CD8-positive, alpha-beta memory T cell (primary cell): ENCODE results near the gene ELAPOR1. TPM values are rescaled to one million over a fixed set of nuclear protein-coding genes. Genes with fewer than 3 reads are reported as not detected.

ENCODE experiments used
- CTCF ChIA-PET: fragments of 350-600 bp; sonication (Branson Sonifier 250); formaldehyde crosslinking; loops from one replicate; lab custom pipeline; 2021; ENCODE audit warnings: antibody characterized with exemption; lab: Charles Lee
- POLR2A ChIA-PET: fragments of 350-600 bp; sonication (Branson Sonifier 250); formaldehyde crosslinking; loops from one replicate; lab custom pipeline; 2021; ENCODE audit warnings: antibody characterized with exemption; lab: Charles Lee
- DNase-seq, 5 donors: peaks; one replicate each; pipeline versions ENCODE4 v3.0.0 to v3.0.0-alpha.2; 2020 to 2022; ENCODE audit warnings: mixed read lengths in 1 of 5
- H3K27ac ChIP-seq: one replicate; pipeline ENCODE4 v1.7.0; 2013; ENCODE audit warnings: low read depth, mild to moderate bottlenecking, low read length, moderate library complexity
- H3K27me3 ChIP-seq: 2 replicates; pipeline ENCODE4 v1.7.0; 2013; ENCODE audit warnings: low read length, mild to moderate bottlenecking; ENCODE audit not compliant: insufficient read depth, poor library complexity, severe bottlenecking
- H3K36me3 ChIP-seq: 2 replicates; pipeline ENCODE4 v1.7.0; 2013; ENCODE audit warnings: mild to moderate bottlenecking, low read length, moderate library complexity; ENCODE audit not compliant: insufficient read depth
- H3K4me1 ChIP-seq: 2 replicates; pipeline ENCODE4 v1.7.0; 2013; ENCODE audit warnings: mild to moderate bottlenecking, low read length, moderate library complexity; ENCODE audit not compliant: insufficient read depth
- H3K4me3 ChIP-seq: 2 replicates; pipeline ENCODE4 v1.7.0; 2013; ENCODE audit warnings: mild to moderate bottlenecking, low read length
- H3K9me3 ChIP-seq: 2 replicates; pipeline ENCODE4 v1.7.0; 2013; ENCODE audit warnings: mild to moderate bottlenecking, low read length
- H3K27ac Mint-ChIP-seq, 8 donors: one replicate each; pipeline ENCODE4 v1.8.0; 2020 to 2021; ENCODE audit warnings: mixed read lengths in 8 of 8, mild to moderate bottlenecking in 6 of 8, inconsistent platforms in 3 of 8, moderate library complexity in 3 of 8
- H3K27me3 Mint-ChIP-seq, 2 donors: one replicate each; pipeline ENCODE4 v1.8.0; 2020 to 2021; ENCODE audit warnings: mixed read lengths in 2 of 2, mild to moderate bottlenecking in 1 of 2, moderate library complexity in 1 of 2
- H3K36me3 Mint-ChIP-seq, 3 donors: one replicate each; pipeline ENCODE4 v1.8.0; 2020 to 2021; ENCODE audit warnings: mixed read lengths in 3 of 3, inconsistent platforms in 1 of 3, mild to moderate bottlenecking in 1 of 3
- H3K4me1 Mint-ChIP-seq, 3 donors: one replicate each; pipeline ENCODE4 v1.8.0; 2020 to 2021; ENCODE audit warnings: mixed read lengths in 3 of 3, inconsistent platforms in 1 of 3, mild to moderate bottlenecking in 1 of 3
- H3K4me3 Mint-ChIP-seq, 7 donors: one replicate each; pipeline ENCODE4 v1.8.0; 2020 to 2021; ENCODE audit warnings: mixed read lengths in 7 of 7, mild to moderate bottlenecking in 6 of 7, moderate library complexity in 4 of 7, inconsistent platforms in 2 of 7
- H3K9me3 Mint-ChIP-seq, 5 donors: one replicate each; pipeline ENCODE4 v1.8.0; 2020 to 2022; ENCODE audit warnings: mixed read lengths in 5 of 5, mild to moderate bottlenecking in 3 of 5, moderate library complexity in 2 of 5, inconsistent platforms in 1 of 5
- polyA plus RNA-seq: library from polyadenylated mRNA; unstranded; fragments of 300-500 nt; fragmentation: Illumina TruSeq; gene quantifications from one replicate; pipeline ENCODE4 v1.2.3, GENCODE V29; 2021
- total RNA-seq, 2 experiments: library from RNA; stranded (reverse); gene quantifications; one replicate each; pipeline ENCODE4 v1.2.3, GENCODE V29; 2021

Gene ELAPOR1
- total and polyA plus RNA-seq, 3 experiments from 2014 or later, result 11.3 to 15.7 (median 13.9) TPM

DNA sequence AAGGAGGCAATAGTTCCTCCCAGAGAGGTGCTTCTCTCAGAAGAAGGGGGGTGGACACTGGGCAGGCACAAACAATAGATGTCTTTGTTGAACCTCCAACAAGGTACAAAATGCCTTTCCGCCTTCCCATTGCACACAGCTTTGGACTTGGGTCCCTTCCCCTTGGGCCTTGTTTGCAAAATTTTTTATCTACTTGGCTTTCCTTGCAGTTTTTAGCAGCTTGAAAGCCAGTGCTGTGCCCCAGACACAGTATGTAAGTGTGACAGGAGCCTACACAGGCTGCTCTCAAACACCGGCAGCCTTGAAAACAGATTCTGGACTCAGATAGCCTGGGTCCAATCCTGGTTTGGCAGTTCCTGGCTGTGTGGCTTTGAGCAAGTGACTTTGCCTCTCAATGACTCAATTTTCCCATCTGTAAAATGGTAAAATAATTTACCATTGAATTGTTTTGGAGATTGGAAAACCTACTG lies 43.0 kb downstream of the ELAPOR1 start:
- Mint-ChIP-seq H3K27ac (no peak overlapping the region), H3K4me3 (no peak overlapping the region), H3K27me3 (no peaks in the 10 kb centered on the region), H3K4me1 (peaks cover 3 to 7% (median 5%) of the 10 kb centered on the region in 3 donors), H3K36me3 (peaks cover 0 to 2% (median 2%) of the 10 kb centered on the region in 3 donors), H3K9me3 (no peaks in the 10 kb centered on the region)
- Histone ChIP-seq H3K9me3 (no peaks in the 10 kb centered on the region), H3K4me3 (no peak overlapping the region), H3K36me3 (no peaks in the 10 kb centered on the region), H3K27me3 (no peaks in the 10 kb centered on the region), H3K4me1 (peaks cover 6% of the 10 kb centered on the region), H3K27ac (no peak overlapping the region)
- POLR2A ChIA-PET, result no interaction called here
- DNase-seq, result no peak
- CTCF ChIA-PET, result interaction anchor here (1.0 kb wide), 1 partner anchor 44 kb away, joined by 3 read pairs; a partner anchor contains a TSS

DNA sequence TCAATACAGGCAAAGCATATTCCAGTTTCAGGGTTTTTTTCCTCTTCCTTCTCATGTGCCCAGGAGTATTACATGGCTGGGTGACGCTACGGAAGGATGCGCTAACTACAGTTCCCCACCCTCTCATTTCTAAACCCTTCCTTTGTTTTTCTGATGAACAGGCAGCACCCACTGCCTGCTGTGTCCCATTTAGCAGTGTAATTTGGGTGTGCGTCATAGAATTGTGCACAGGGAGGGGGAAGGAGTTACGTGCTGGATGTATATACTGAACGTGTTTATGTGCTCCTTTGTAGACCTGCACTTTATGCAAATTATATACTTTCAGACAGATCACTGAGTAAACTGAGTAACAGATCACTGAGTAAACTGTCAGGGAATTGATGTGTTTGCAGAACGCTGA lies 44.5 kb downstream of the ELAPOR1 start:
- Histone ChIP-seq H3K4me3 (no peak overlapping the region), H3K4me1 (peaks cover 7% of the 10 kb centered on the region), H3K27ac (no peak overlapping the region), H3K9me3 (no peaks in the 10 kb centered on the region), H3K36me3 (no peaks in the 10 kb centered on the region), H3K27me3 (no peaks in the 10 kb centered on the region)
- CTCF ChIA-PET, result no interaction called here
- Mint-ChIP-seq H3K36me3 (peaks cover 0 to 2% (median 2%) of the 10 kb centered on the region in 3 donors), H3K27ac (no peak overlapping the region), H3K9me3 (no peaks in the 10 kb centered on the region), H3K27me3 (no peaks in the 10 kb centered on the region), H3K4me3 (no peak overlapping the region), H3K4me1 (peaks cover 13 to 16% (median 16%) of the 10 kb centered on the region in 3 donors)
- POLR2A ChIA-PET, result no interaction called here
- no peak for DNase-seq

DNA sequence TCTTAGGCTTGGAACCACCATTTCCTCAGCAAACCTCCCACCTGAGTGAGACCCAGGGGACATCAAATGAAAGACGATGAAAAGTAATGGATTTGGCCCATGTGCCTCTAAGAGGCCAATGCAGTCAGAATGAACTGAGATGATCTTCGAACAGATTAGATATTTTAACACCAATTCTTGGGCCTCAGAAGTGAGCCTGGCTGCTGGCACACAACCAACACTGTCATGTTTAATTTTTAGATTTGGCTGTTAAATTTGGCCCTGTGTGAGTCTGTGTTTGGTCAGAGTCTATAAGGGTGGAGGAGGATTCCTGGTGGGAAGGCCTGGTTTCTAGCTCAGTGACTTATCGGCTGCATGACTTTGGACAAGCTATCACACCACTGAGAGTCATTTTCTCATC lies 45.4 kb downstream of the ELAPOR1 start:
- no peak overlapping the region for H3K27ac ChIP-seq
- no peak for DNase-seq
- no peak overlapping the region for H3K4me3 ChIP-seq
- no peak overlapping the region for H3K4me3 Mint-ChIP-seq
- H3K4me1 ChIP-seq, result peaks cover 7% of the 10 kb centered on the region
- no peaks in the 10 kb centered on the region for H3K9me3 ChIP-seq
- ChIA-PET POLR2A (no interaction called here), CTCF (no interaction called here)
- H3K9me3 Mint-ChIP-seq, result no peaks in the 10 kb centered on the region
- no peaks in the 10 kb centered on the region for H3K27me3 ChIP-seq
- H3K27me3 Mint-ChIP-seq, result no peaks in the 10 kb centered on the region
- H3K36me3 ChIP-seq, result no peaks in the 10 kb centered on the region
- peak overlapping the region in 2 of 8 donors; percentile 26 to 46 for H3K27ac Mint-ChIP-seq
- H3K36me3 Mint-ChIP-seq, result peaks cover 0 to 5% (median 2%) of the 10 kb centered on the region in 3 donors
- peaks cover 13 to 16% (median 16%) of the 10 kb centered on the region in 3 donors for H3K4me1 Mint-ChIP-seq

DNA sequence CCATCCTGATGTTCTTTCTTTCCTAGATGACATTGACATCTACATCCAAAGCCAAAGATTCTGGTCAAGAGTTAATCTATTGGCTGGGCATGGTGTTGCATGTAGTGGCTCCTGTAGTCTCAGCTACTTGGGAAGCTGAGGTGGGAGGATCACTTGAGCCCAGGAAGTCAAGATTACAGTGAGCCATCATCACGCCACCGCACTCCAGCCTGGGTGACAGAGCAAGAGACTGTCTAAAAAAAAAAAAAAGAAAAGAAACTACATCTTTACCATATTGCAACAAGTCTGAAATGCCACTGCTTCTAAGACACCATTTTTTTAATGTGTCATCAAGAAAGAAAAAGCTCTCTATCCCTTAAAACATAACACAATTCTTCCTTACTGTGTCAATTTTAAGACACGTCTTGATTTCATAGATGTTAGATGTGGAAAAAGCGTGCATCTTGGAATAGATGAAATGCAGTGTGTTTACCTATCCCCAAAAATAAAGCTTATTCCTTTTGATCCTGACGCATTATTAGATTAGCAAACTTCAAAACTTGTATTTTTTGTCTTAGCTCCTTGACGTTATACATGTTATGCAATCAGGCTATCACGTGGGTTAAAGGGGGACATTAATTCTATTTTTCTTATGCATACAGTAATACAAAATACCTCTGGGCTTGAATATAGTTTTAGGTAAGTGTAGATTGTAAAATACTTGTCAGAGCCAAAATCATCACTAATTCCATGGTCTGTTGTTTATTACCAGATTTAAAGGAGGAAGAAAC lies 46.3 kb downstream of the ELAPOR1 start:
- ChIA-PET CTCF (no interaction called here), POLR2A (no interaction called here)
- peaks cover 13 to 16% (median 16%) of the 10 kb centered on the region in 3 donors for H3K4me1 Mint-ChIP-seq

DNA sequence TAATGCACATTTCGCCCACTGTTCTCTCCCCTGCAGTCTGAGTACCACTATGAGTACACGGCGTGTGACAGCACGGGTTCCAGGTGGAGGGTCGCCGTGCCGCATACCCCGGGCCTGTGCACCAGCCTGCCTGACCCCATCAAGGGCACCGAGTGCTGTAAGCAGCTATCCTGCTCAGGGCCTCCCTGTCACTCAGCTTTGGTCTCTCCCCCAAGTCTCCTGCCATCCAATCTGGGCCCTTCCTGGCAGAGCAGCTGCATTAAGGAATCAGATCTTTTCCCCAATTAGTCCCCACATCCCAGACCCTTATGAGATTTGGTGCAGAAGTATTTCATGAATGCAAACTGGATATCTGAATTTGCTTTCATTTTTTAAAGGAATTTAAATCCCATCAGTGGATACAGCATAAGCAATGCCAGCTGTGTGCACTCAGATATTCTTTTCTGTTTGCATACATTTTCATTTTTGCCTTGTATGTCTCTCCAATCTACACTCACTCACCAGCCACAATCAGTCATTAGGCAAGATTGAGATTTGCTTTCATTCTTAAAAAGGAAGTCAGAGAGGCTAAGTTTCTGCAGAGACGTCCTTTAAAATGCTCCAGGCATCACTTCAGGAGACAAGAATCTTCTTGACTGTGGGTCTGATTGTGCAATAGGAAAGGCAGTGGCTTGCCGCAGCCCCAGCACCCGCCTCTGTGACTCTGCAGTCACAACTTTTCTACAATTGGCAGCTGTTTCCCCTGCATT lies 48.1 kb downstream of the ELAPOR1 start:
- Histone ChIP-seq H3K27me3 (no peaks in the 10 kb centered on the region), H3K36me3 (no peaks in the 10 kb centered on the region), H3K27ac (no peak overlapping the region), H3K4me1 (peaks cover 7% of the 10 kb centered on the region), H3K4me3 (no peak overlapping the region), H3K9me3 (no peaks in the 10 kb centered on the region)
- Mint-ChIP-seq H3K27ac (peak overlapping the region; percentile 48 to 96 (median 78)), H3K9me3 (no peaks in the 10 kb centered on the region), H3K4me1 (peaks cover 13 to 16% (median 16%) of the 10 kb centered on the region in 3 donors), H3K27me3 (no peaks in the 10 kb centered on the region), H3K4me3 (peak overlapping the region in 6 of 7 donors; percentile 5 to 81 (median 55)), H3K36me3 (peaks cover 3 to 5% (median 4%) of the 10 kb centered on the region in 3 donors)
- DNase-seq, result peak in 2 of 5 donors; percentile 5 to 25
- POLR2A ChIA-PET, result interaction anchor here (0.5 kb wide), 1 partner anchor 310 kb away, joined by 3 read pairs; no protein-coding TSS in a partner anchor
- CTCF ChIA-PET, result interaction anchor here (1.1 kb wide), 1 partner anchor 10 kb away, joined by 3 read pairs; no protein-coding TSS in a partner anchor

More for the DNA sequence above, 46.3 kb downstream of the ELAPOR1 start:
- Histone ChIP-seq H3K36me3 (no peaks in the 10 kb centered on the region), H3K27ac (no peak overlapping the region), H3K9me3 (no peaks in the 10 kb centered on the region), H3K27me3 (no peaks in the 10 kb centered on the region), H3K4me1 (peaks cover 7% of the 10 kb centered on the region), H3K4me3 (no peak overlapping the region)
- peak overlapping the region in 3 of 8 donors; percentile 29 to 66 (median 46) for H3K27ac Mint-ChIP-seq
- no peaks in the 10 kb centered on the region for H3K27me3 Mint-ChIP-seq
- no peak overlapping the region for H3K4me3 Mint-ChIP-seq
- H3K36me3 Mint-ChIP-seq, result peaks cover 0 to 5% (median 0%) of the 10 kb centered on the region in 3 donors
- H3K9me3 Mint-ChIP-seq, result no peaks in the 10 kb centered on the region
- DNase-seq, result no peak

DNA sequence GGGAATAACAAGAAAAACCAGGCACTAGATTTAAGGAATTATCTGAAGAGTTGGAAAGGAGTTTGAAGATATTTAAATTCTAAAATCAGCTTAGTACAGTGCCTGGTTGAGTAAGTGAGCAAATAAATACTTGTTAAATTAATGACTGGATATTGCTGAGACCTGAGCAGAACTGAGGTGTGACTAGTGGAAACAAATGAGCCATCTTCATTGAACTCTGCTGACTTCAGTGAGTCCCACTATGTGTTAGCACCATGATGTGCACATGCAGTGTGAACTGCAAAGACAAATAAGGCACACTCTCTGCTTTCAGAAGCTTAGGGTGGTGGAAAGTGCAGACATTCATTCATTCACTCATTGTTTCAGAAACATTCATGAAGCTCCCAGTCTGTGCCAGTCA lies 48.7 kb downstream of the ELAPOR1 start:
- Histone ChIP-seq H3K36me3 (no peaks in the 10 kb centered on the region), H3K4me1 (peaks cover 7% of the 10 kb centered on the region), H3K9me3 (no peaks in the 10 kb centered on the region), H3K27ac (no peak overlapping the region), H3K27me3 (no peaks in the 10 kb centered on the region), H3K4me3 (no peak overlapping the region)
- Mint-ChIP-seq H3K27me3 (no peaks in the 10 kb centered on the region), H3K36me3 (peaks cover 3 to 7% (median 5%) of the 10 kb centered on the region in 3 donors), H3K9me3 (no peaks in the 10 kb centered on the region), H3K27ac (peak overlapping the region in 6 of 8 donors; percentile 60 to 96 (median 78)), H3K4me3 (peak overlapping the region in 3 of 7 donors; percentile 49 to 81 (median 61)), H3K4me1 (peaks cover 13 to 19% (median 16%) of the 10 kb centered on the region in 3 donors)
- DNase-seq, result no peak
- ChIA-PET POLR2A (interaction anchor here (0.5 kb wide), 1 partner anchor 309 kb away, joined by 3 read pairs; no protein-coding TSS in a partner anchor), CTCF (interaction anchor here (1.1 kb wide), 1 partner anchor 10 kb away, joined by 3 read pairs; no protein-coding TSS in a partner anchor)

DNA sequence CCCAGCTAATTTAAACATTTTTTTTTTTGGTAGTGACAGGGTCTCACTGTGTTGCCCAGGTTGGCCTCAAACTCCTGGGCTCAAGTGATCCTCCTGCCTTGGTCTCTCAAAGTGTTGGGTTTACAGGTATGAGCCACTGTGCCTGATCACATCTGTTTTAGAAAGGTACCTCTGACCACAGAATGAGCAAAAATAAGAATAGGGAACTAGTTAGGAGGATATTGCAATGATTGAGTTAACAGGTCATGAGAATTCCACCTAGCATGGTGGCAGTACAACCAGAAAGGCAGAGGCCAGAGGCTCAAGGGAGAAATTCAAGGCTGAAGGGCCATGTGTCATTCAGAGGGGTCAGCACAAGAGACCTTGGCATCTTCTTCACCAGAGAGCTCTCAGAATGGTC lies 49.6 kb downstream of the ELAPOR1 start:
- Histone ChIP-seq H3K27me3 (no peaks in the 10 kb centered on the region), H3K36me3 (no peaks in the 10 kb centered on the region), H3K9me3 (no peaks in the 10 kb centered on the region), H3K27ac (no peak overlapping the region), H3K4me1 (peaks cover 7% of the 10 kb centered on the region), H3K4me3 (no peak overlapping the region)
- peaks cover 13 to 19% (median 16%) of the 10 kb centered on the region in 3 donors for H3K4me1 Mint-ChIP-seq
- H3K36me3 Mint-ChIP-seq, result peaks cover 9 to 13% (median 9%) of the 10 kb centered on the region in 3 donors
- DNase-seq, result no peak
- CTCF ChIA-PET, result interaction anchor here (1.1 kb wide), 1 partner anchor 9 kb away, joined by 3 read pairs; no protein-coding TSS in a partner anchor
- H3K27me3 Mint-ChIP-seq, result no peaks in the 10 kb centered on the region
- POLR2A ChIA-PET, result no interaction called here
- H3K4me3 Mint-ChIP-seq, result no peak overlapping the region
- no peaks in the 10 kb centered on the region for H3K9me3 Mint-ChIP-seq
- peak overlapping the region in 3 of 8 donors; percentile 5 to 70 (median 47) for H3K27ac Mint-ChIP-seq
